HG03575 (cell line): ENCODE data around the gene MYH10.

ENCODE experiments used
- ATAC-seq: cut with Tn5 transposase; IDR thresholded peaks from one replicate; pipeline ENCODE4 v1.9.1; 2021; ENCODE audit not compliant: unreplicated experiment, insufficient number of reproducible peaks, low FRiP score; ENCODE audit errors: extremely low read depth

MYH10 gene

GRCh38 chr17:8650119-8650499 lies 19.6 kb upstream of the MYH10 start:
- no peak for ATAC-seq

DNA sequence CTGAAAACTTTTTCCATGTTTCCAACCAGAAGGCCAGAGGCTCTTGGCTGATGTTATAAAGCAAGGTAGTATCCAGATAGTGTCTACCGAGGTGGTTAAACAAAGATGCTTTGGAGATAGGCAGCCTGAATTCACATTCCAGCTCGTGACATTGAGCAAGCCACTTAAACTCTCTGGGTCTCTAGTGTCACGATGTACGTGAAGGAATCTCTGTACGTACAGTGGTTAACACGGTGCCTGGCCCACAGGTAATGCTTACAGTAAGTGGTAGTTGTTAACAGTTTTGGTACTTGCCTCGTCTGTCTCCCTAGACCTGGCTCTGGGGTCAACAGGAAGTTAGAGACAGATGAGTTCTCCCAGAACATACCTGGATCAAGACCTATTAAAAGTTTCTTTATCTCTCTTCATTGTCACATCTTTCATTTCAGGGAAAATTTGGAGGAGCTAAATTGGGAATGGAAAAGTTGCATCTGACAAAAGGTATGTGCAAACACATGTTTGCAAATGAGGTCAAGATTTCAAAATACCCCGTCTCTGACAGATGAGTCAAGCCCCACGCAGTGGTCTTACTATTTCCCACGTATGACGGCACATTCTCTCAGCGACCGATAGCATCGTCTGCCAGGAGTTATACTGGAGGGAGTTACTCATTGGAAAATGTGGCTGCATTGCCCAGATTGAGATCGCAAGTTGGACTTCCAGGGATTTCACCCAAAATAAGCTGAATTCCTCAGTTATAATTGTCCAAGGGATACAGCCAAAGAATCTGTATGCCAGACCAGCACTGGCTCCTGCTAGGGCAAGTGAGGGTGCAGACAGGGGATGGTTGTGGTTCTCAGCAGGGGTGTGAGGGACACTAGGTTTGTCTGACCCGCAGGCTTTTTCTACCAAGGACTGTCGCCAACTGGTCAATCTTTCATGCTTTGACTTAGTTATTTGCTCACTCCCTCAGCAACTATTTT lies 18.9 kb upstream of the MYH10 start:
- ATAC-seq: no peak

DNA sequence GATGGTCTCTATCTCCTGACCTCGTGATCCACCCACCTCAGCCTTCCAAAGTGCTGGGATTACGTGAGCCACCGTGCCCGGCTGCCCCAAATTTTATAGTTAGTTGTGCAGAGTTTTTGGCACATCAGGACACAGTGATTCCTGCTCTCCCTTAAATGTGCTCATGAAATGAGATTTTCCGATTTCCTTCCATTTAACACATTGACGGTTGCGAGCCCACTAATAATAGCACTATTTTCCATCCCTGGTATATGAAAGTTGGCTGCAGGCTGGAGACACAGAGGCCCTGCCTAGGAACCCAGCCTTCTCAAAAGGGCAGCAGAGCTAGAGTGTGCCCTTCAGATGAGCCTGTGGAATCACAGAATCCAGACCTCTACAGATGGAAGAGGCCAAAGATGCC lies 17.4 kb upstream of the MYH10 start:
- no peak for ATAC-seq

- ATAC-seq: no peak
Observed at GRCh38 chr17:8647202-8647601, 16.7 kb upstream of the MYH10 start.

- ATAC-seq: no peak
Observed at GRCh38 chr17:8644507-8644902, 14.0 kb upstream of the MYH10 start.

DNA sequence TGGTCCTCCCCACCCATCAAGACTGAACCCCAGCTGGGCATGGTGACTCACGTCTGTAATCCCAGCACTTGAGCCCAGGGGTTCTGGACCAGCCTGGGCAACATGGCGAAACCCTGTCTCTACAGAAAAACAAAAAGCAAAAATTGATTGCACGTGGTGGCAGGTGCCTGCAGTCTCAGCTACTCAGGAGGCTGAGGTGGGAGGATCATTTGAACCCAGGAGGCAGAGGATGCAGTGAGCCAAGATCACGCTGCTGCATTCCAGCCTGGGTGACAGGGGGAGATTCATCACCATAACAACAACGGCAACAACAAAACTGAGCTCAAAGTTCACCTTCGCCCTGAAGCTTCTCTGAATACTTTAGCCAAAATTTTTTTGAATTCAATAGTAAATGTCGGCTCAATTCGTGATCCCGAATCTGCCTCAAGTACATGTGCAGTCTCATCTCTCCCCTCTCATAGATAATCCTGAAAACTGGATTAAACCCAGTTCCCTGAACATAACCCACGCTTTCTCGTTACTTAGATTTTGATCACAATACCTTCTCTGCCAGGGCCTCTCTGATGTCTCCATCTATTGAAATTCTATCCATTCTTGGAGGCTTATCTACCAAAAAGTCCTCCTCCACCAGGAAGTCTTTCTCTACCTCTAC lies 13.5 kb upstream of the MYH10 start:
- ATAC-seq: no peak

DNA sequence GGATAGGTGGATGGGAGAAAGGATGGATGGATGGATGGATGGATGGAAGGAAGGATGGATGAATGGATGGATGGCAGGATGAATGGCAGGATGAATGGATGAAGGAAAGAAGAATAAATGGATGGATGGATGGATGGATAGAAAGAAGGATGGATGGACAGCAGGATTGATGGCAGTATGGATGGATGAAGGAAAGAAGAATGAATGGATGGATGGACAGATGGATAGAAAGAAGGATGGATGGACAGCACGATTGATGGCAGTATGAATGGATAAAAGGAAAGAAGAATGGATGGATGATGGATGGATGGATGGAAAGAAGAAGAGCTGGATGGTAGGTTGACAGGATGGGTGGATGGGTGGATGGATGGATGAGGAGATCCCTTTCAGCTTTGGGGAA lies 9.2 kb upstream of the MYH10 start:
- no peak for ATAC-seq

- ATAC-seq: no peak
Observed at GRCh38 chr17:8632061-8632460, 1.5 kb upstream of the MYH10 start.

DNA sequence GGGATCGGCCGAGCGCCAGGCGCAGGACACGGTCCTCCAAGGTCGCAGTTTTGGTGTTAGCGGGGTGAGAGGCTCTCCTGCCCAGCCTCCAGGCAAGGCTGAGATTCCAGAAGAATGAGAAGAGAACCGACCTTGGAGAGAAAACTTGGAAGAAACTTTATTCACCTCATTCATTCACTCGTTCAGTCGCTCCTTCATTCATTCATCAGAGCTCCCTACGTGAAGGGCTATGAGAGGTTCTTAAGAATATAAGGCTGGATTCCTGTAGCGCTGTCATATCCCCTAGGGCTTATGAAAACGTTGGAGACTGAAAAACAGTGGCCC lies 991 bp upstream of the MYH10 start:
- no peak for ATAC-seq

GRCh38 chr17:8630802-8631553 lies 453 bp upstream of the MYH10 start:
- peak; percentile 48 for ATAC-seq

- ATAC-seq: no peak
Observed at GRCh38 chr17:8629371-8630226, 926 bp downstream of the MYH10 start.

GRCh38 chr17:8628609-8629169 lies 1.8 kb downstream of the MYH10 start:
- no peak for ATAC-seq

DNA sequence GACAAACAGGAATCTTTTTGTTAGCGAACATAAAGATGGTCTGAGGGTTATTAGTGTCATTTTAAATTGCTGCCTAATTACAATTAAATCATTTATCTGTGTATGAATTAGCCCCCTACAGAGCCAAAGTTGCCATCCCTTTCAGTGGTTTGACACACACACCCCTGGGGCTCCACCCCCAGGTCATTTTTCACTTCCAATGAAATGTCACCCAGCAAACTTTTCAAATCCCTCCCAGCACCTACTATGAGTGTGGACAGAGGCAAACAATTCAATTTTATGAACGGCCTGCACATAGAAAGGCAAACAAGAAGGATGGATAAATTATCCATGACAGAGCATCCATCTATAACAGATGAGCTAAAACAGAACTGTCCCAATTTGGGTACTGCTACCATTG lies 2.4 kb downstream of the MYH10 start:
- no peak for ATAC-seq

DNA sequence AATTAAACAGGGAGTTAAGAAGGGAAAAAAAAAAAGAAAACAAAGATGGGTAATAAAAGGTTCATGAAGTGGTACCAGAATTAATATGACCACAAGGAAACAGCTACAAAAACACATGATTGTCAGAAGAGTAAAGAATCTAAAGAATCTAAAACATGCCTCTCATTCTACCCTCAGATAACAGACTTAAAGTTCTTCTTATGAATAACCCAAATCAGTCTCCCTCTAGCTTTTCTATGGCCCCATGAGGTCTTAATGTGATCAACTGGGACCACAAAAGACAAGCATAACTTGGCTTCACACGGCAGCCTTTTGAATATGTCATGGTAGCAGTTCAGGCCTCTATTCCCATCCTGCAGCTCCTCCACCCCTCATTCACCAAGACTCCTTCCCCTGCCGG lies 6.9 kb downstream of the MYH10 start:
- ATAC-seq: no peak

- ATAC-seq: no peak
Observed at GRCh38 chr17:8622191-8622590, 8.3 kb downstream of the MYH10 start.

GRCh38 chr17:8621585-8621984 lies 8.9 kb downstream of the MYH10 start:
- no peak for ATAC-seq

DNA sequence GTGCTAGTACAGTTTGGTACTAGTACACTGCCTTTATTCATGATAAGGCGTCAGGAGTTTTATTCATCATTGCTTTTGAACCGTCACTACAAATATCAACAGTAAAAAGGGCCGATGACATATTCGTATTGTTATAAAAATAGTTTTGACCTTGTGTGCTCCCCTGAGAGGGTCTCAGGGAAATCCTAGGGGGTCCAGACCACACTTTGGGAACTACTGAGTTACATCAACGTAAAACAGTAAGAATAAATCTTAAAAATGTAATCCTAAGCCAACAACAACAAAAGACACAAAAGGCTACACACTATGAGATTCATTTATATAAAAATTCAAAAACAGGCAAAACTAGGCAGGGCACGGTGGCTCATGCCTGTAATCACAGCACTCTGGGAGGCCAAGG lies 11.2 kb downstream of the MYH10 start:
- ATAC-seq: no peak

- ATAC-seq: no peak
Observed at GRCh38 chr17:8618825-8619224, 11.7 kb downstream of the MYH10 start.

DNA sequence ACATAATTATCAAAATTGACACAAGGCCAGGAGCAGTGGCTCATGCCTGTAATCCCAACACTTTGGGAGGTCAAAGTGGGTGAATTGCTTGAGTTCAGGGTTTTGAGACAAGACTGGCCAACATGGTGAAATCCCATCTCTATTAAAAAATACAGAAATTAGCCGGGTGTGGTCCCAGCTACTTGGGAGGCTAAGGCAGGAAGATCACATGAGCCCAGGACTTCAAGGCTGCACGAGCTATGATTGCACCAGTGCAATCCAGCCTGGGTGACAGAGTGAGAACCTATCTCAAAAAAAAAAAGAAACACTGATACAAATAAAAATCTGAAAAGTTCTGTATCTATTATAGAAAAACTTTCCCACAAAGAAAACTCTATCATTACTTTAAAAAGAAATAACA lies 15.5 kb downstream of the MYH10 start:
- no peak for ATAC-seq
